Fibroblast of pulmonary artery (primary cell): ENCODE results near the gene PRR20B.
A peak's percentile ranks its signal among the peaks of the same experiment; 100 is the strongest.
"Not testable (repeated sequence)": the region's sequence is repeated elsewhere in the genome, so short reads cannot be mapped to it uniquely, and the experiment has no call there.

Experiments
- DNase-seq: peaks from one replicate; pipeline ENCODE4 v3.0.0-alpha.2; 2010; ENCODE audit warnings: low read depth
- H3K4me3 ChIP-seq: replicated peaks from 2 replicates; pipeline ENCODE4 v1.5.1; 2011; ENCODE audit warnings: low read depth, mild to moderate bottlenecking, control low read depth, low read length, moderate library complexity
- TF ChIP-seq, protein P1 (sequence below): IDR thresholded peaks from 2 replicates; pipeline ENCODE4 v1.5.1; 2011; ENCODE audit warnings: mild to moderate bottlenecking, control low read depth, low read length, inconsistent platforms; ENCODE audit errors: missing control alignments

The PRR20B gene

DNA sequence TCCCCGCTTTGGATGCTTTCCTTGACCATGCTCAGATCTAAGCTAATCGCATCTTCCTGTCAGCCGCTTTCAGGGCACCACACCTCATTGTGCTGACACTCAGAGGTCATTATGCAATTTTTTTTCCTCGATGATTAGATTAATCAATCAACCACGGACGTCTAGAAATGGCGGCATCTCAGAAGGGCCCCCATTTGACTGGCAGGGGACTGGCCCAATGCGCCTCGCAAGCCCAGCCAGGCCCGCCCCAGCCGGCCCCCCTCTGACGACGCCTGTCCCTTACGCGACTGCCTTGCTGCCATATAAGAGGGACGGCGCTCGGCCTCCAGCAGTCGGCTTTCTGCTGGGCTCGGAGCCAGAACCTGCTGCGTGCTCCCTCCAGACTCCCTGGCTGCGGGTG, at the start of gene PRR20B:
PRR20B (plus strand) TSS at position 301 of the 400 bp plus-strand sequence. CDS start 387 bp downstream, outside the sequence.
- not testable (repeated sequence) for DNase-seq, H3K4me3 ChIP-seq

DNA sequence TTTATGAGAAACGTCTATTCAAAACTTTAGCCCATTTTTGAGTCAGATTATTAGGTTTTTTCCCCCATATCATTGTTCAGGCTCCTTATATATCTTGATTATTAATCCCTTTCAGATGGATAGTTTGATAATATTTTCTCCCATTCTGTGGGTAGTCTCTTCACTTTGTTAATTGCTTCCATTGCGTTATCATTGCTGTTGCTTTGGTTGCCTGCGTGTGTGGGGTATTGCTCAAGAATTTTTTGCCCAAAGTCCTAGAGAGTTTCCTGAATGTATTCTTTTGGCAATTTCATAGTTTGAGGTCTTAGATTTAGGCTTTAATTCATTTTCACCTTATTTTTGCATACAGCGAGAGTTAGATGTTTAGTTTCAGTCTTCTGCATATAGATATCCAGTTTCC, 32.3 kb upstream of the PRR20B start:
- TF ChIP-seq, protein P1, sequence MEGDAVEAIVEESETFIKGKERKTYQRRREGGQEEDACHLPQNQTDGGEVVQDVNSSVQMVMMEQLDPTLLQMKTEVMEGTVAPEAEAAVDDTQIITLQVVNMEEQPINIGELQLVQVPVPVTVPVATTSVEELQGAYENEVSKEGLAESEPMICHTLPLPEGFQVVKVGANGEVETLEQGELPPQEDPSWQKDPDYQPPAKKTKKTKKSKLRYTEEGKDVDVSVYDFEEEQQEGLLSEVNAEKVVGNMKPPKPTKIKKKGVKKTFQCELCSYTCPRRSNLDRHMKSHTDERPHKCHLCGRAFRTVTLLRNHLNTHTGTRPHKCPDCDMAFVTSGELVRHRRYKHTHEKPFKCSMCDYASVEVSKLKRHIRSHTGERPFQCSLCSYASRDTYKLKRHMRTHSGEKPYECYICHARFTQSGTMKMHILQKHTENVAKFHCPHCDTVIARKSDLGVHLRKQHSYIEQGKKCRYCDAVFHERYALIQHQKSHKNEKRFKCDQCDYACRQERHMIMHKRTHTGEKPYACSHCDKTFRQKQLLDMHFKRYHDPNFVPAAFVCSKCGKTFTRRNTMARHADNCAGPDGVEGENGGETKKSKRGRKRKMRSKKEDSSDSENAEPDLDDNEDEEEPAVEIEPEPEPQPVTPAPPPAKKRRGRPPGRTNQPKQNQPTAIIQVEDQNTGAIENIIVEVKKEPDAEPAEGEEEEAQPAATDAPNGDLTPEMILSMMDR = no peak

DNA sequence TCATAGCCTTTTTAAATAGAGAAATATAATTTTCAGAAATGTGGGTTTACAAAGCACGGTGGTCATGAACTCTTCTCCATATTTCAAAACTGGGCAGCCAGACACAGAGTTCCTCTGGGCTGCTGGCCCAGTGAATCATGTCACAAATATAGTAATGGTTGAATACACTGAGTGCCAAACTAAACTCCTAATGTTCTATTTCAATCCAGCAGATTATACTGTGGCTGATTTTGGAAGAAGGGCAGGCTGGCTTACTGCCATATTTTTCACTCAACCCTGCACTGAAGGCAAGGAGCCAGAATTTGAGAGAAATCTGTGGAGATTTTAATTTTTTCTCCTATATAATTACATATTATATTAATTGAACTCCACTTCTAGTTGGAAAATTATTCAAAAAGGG, 23.6 kb upstream of the PRR20B start:
- peak; percentile 51 for DNase-seq
- no peak overlapping the region for H3K4me3 ChIP-seq
- TF ChIP-seq, protein P1 = no peak

More for the DNA sequence above, 32.3 kb upstream of the PRR20B start:
- DNase-seq = no peak
- H3K4me3 ChIP-seq = no peak overlapping the region

DNA sequence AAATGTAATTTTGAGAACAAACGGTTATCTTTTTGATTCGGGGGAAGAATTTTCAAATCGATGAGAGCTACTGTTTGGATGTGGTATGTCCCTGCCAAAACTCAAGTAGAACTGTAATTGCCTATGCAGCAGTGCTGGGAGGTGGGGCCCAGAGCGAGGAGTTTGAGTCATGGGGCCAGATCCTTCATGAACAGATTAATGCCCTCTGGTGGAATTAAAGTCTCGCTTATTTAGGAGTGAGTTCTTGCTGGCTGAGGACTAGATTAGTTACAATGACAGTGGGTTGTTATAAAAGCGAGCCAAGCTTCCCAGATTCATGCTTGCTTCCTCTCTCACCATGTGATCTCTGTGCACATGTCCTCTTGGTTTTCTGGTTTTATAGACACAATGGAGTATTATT, 18.4 kb upstream of the PRR20B start:
- H3K4me3 ChIP-seq = no peak overlapping the region
- DNase-seq = no peak
- TF ChIP-seq, protein P1 = no peak

DNA sequence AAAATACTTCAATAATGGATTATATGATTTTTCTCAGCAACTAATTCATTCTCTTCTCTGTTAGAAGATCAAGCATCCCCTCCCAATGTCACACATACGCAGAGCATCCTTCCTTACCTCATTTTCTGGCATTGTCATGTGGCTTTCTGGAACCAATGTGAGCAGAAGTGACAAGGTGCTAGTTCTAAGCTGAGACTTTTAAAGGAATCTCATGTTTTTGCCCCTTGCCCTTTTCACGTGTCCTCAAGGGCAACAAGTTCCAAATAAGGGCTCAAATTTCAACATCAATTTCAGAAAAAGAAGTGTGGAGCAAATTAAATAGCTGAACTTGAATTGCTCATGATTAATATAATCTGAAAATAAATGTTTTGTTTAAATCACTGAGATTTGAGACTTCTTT, 11.2 kb upstream of the PRR20B start:
- H3K4me3 ChIP-seq = no peak overlapping the region
- no peak for DNase-seq
- TF ChIP-seq, protein P1 = no peak

DNA sequence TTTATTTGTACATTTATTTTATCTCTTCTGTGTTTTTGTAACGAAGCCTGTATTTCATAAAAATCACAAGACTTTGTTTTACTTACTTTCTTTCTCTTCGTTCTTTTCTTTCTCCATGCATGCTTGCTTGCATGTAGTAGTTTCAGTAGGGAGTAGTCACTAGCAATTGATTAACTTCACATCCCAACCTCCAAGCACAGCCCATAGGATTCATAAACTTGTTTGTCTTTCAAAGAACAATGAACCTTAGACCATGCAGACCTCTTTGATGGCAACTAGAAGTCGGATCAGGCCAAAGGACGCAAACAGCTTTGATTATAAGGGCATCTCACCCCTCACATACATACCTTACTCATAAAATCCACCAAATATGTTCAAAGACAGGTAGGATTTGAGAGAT, 9.7 kb upstream of the PRR20B start:
- TF ChIP-seq, protein P1 = no peak
- no peak overlapping the region for H3K4me3 ChIP-seq

DNA sequence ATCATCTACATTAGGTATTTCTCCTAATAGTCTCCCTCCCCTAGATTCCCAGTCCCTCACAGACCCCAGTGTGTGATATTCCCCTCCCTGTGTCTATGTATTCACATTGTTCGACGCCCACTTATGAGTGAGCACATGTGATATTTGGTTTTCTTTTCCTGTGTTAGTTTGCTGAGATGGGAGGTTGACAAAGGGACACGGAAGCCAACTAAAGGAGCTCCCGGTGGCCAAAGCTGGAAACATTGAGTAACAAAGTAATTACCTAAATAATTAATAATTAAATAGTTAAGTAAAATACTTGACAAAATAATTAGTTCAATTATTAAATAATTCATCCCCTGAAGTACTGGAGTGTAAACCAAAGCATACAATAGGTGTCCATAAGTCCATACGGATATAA, 8.3 kb upstream of the PRR20B start:
- no peak for DNase-seq
- H3K4me3 ChIP-seq = no peak overlapping the region

More for the DNA sequence above, 9.7 kb upstream of the PRR20B start:
- no peak for DNase-seq

DNA sequence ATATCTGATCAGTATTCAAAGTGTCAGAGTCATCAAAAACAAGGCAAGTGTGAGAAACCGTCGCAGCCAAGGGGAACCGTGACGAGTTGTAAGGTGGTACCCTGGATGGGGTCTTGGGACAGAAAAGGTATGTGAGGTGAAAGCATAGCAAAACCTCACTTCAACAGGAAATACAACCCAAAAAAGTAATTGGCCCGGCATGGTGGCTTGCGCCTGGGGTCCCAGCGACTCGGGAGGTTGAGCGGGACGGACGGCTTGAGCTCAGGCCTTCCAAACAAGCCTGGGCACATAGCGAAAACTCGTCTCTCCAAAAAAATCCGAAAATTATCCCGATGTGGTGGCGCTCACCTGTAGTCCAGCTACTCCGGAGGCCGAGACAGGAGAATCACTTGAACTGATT, 7.5 kb upstream of the PRR20B start:
- DNase-seq, H3K4me3 ChIP-seq: not testable (repeated sequence)

More for the DNA sequence above, 8.3 kb upstream of the PRR20B start:
- TF ChIP-seq, protein P1 = no peak

DNA sequence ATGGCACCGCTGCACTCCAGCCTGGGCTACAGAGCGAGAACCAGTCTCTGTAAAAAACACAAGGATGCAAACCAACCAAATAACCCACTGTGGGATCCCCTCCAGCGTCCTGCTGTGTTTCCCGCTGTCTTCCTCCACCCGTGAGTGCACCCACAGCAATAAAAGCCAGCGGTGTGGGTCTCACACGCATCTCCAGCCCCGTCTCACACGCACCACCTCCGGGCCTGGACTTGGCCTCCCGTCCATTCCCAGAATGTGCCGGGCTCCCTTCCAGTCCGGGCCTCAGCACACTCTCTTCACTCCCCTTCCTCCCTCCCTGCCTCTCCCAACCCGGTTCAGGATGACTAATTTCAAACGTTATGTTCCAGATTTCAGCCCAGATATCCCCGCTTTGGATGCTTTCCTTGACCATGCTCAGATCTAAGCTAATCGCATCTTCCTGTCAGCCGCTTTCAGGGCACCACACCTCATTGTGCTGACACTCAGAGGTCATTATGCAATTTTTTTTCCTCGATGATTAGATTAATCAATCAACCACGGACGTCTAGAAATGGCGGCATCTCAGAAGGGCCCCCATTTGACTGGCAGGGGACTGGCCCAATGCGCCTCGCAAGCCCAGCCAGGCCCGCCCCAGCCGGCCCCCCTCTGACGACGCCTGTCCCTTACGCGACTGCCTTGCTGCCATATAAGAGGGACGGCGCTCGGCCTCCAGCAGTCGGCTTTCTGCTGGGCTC, 6.9 kb upstream of the PRR20B start, which contains the start of gene PRR20A:
PRR20A (plus strand) TSS at position 684 of the 734 bp plus-strand sequence. CDS start 387 bp downstream, outside the sequence.
- H3K4me3 ChIP-seq, DNase-seq: not testable (repeated sequence)

DNA sequence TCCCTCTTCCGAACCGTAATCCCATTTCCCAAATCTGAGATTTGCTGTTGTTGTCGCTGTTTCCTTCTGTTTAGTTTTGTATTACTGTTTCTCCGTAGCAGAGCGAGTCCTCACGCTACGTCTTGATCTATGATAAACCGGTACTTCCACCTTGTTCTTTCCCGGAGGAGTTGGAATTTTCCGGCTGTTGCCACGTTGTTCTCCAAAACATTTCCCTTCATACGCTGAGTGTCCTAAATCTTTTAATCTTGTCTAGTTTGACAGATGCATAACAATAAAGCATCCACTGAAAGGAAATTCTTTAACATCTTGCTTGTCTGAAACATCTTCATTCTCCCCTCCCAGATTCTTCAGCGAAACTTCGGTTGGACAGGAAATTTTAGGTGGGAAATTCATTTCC, 818 bp downstream of the PRR20B start:
- not testable (repeated sequence) for H3K4me3 ChIP-seq, DNase-seq

DNA sequence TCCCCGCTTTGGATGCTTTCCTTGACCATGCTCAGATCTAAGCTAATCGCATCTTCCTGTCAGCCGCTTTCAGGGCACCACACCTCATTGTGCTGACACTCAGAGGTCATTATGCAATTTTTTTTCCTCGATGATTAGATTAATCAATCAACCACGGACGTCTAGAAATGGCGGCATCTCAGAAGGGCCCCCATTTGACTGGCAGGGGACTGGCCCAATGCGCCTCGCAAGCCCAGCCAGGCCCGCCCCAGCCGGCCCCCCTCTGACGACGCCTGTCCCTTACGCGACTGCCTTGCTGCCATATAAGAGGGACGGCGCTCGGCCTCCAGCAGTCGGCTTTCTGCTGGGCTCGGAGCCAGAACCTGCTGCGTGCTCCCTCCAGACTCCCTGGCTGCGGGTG, 6.5 kb downstream of the PRR20B start, which contains the start of gene PRR20C:
PRR20C (plus strand) TSS at position 301 of the 400 bp plus-strand sequence. CDS start 387 bp downstream, outside the sequence.
- DNase-seq, H3K4me3 ChIP-seq: not testable (repeated sequence)
